NCI-H446 (cell line): ENCODE measurements around the gene ACAP2.
"Not testable (repeated sequence)": the region's sequence is repeated elsewhere in the genome, so short reads cannot be mapped to it uniquely, and the experiment has no call there.

Experiments
- DNase-seq, 2 experiments: peaks; one replicate each; lab custom pipeline; 2025; lab: John Stamatoyannopoulos, UW

The ACAP2 gene

DNA sequence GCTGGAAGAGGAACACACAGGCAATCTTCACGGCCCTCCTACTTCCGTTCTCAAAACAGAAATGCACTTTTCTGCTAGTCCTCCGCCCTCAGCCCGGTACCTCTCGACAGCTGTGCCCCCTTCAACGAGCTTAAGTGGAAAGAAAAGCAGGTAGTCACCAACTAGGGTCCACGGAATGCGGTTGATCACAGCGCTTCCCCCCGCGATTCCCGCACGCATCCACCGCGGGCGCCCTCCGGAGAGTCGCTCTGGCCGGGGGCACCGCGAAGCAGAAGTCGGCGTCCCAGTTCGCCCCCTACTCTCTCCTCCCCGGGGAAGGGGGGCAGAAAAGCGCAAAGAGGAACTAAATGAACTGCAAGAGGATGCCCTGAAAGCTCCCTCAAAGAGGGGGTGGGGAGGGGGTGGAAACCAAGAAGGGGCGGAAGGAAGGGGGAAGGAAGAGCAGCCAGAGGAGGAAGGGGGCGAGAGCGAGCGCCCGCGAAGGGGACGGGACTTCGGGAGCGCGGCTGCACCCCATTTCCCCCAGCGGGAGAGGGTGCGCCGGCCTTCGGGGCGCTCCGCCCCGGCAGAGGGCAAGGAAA, 738 bp downstream of the ACAP2 start:
- peak in 1 of 2 experiments; percentile 39 for DNase-seq

DNA sequence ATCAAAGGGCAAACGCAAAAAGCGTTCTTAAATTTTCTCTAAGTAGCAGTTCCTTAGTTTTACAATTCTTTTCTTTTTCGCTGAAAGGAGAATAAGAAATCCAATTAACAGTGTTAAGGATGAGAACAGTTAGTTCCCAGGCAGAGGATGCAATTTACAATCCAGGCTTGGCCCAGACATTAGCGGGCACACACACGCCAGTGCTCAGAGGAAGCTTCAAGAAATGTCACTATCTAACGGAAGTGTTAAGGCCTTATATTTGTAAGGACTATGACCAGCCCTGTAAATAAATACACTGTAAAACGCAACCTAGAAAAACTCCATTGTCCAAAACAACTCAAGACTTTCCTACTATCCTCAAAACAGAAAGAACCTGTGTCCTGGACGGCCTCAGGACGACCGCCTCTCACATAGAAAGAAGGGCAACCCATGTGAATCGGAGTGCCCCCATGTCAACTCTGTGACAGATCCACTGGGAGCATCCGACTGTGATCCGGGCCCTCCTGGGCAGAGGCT, 1.3 kb downstream of the ACAP2 start:
- no peak for DNase-seq

DNA sequence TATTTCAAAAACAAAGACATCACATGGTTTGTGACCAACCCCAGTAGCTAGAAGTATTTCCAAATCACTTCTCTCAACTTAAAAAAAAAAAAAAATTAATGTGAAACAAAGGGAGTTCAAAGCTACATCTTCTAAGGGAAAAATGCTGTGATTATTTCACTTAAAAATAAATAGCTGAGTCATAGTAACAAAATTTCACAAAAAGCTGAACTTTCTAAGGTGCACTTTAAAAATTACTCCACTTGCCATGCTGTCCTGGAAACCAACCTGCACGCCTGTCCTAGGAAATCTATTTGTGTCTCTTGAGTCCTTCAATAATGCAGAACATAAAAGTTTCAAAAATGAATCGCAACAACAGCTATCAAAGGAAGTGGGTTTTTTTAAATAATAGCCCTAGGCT, 1.8 kb downstream of the ACAP2 start:
- no peak for DNase-seq

DNA sequence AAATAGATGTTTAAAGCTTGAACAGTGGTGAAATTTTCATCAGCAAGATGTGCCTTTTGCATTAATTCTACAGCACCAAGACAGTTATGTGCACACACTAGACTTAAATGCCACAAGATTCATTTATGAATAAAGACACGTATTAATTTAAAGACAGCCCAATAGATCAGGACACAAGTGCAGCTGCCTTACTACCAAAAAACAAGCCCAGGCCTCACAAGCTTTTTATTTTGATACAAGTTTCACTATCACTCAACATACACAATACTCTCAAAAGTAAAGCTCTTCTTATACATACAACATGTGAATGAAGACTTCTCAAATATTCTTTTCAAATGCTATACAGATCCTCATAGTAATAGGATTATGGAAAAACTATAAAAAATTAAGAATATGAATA, 2.4 kb downstream of the ACAP2 start:
- no peak for DNase-seq

DNA sequence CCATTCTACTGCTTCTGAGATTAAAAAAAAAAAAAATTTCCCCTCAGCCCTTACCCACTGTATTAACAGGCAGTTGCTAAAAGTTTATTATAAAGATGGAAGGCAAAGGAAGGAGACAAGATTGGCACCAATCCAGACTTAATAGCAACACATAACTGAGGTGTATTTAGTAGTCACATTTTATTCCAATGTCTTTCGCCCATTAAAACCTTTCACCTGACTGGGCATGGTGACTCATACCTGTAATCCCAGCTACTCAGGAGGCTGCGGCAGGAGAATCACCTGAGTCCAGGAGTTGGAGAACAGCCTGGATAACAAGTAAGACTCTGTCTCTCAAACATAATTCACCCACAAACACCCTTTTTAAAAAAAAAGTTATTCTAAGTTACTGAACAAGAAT, 4.4 kb downstream of the ACAP2 start:
- no peak for DNase-seq

DNA sequence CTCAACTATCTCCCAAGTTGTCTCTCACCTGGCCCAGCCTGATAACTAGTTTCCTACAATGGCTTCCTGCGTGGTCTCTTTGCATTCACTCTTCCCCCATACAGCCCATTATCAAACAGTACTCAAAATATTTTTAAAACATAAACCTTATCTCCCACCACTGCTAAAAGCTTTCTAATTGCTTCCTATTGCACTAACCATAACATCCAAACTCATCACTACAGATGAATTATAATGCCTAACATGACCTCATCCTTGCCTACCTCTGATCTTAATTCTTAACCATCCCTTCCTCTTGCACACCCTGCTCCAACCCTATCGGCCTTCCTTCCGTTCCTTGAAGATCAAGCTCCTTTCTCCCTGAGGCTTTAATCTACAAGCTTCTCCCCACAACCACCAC, 17.0 kb downstream of the ACAP2 start:
- DNase-seq: no peak

DNA sequence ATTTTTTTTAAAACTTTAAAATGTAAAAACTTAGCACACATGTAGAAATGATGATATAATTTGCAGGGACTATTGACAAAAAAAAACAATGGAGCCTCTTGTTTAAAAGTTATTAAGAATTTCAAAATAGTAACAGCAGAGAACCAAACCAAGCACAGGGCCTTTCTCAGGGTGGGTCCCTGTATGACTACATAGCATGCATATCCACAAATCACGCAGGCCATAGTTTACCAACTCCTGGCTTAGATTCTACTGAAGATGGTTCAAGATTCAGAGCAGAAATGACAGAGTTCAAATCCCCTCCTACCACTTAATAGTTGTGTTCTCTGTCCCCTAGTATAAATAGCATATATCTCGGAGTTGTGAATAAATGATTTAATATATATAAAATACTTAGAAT, 19.0 kb downstream of the ACAP2 start:
- no peak for DNase-seq

DNA sequence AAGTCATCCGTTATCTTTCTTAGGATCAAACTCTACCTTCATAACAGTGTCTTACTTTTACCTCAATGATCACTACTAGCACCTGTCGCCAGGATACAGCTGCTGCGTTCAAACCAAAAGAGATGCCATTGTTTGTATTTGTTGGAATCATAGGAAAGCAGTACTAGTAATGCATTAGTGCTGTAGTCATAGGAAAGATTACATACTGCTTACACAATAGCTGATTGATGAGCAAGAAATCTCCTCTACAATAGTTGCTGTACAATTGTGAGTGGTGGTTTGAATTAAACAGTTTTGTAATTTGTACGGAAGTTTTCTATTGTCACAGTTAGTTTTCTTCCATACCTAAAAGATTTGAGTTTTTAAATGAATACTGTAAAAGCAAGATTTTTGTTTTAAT, 21.4 kb downstream of the ACAP2 start:
- DNase-seq: no peak

DNA sequence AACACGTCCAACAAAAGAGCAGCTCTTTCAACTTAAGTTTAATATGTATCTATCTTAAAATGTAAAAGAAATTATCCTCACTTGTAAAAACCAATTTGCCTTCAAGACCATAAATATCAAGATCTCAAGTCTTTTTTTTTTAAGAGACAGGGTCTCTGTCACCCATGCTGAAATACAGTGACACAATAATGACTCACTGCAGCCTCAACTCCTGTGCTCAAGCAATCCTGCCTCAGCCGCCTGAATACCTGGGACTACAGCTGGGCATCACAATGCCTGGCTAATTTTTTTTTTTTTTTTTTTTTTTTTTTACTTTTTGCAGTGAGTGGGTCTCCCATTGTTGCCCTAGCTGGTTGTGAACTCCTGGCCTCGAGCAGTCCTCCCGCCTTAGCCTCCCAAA, 26.0 kb downstream of the ACAP2 start:
- DNase-seq: no peak

DNA sequence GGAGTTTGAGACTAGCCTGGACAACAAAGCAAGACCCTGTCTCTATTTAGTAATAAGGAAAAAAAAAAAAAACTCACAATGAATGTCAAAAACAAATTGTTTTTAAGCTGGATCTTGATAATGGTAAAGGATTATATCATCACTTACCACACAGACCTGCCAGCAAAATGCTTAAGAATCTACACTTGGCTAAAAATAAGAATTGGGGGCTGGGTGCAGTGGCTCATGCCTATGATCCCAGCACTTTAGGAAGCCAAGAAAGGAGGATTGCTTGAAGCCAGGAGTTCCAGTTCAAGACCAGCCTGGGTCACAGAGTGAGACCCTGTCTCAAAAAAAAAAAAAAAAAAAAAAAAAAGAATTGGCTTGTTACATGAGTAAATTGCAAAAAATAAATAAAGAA, 31.0 kb downstream of the ACAP2 start:
- no peak for DNase-seq

DNA sequence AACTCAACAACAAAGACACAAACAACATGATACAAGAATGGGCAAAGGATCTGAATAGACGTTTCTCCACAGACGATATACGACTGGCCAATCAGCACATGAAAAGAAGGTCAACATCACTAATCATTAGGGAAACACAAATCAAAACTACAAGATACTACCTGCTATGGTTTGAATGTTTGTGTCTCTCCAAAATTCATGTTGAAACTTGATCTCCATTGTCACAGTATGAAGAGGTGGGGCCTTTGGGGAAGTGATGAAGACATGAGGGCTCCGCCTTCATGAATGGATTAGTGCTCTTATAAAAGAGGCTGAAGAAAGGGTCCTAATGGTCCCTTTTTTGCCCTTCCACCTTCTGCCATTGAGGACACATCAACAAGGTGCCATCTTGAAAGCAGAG, 32.3 kb downstream of the ACAP2 start:
- DNase-seq: no peak

DNA sequence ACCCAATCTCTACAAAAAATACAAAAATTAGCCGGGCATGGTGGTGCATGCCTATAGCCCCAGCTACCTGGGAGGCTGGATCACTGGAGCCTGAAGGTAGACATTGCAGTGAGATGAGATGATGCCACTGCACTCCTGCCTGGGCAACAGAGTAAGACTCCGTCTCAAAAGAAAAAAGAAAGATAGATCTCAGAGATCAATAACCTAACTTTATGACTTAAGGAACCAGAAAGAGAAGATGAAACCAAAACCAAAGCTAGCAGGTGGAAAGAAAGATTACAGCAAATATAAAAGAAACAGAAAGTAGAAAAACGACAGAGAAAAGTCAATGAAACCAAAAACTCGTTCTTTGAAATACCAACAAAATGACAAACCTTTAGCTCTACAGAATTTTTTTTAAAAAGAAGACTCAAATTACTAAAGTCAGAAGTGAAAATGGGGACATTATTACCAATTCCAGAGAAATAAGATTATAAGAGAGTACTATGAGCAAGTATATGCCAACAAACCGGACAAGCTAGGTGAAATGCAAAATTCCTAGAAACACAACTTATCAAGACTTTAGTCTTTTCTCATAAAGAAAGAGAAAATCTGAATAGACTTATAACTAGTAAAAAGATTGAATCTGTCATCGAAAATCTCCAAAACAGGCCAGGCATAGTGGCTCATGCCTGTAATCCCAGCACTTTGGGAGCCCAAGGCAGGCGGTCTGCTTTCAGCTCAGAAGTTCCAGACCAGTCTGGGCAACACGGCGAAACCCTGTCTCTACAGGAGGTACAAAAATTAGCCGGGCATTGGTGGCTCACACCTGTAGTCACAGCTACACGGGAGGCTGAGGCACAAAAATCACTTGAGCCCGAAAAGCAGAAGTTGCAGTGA, 35.0 kb downstream of the ACAP2 start:
- no peak for DNase-seq

DNA sequence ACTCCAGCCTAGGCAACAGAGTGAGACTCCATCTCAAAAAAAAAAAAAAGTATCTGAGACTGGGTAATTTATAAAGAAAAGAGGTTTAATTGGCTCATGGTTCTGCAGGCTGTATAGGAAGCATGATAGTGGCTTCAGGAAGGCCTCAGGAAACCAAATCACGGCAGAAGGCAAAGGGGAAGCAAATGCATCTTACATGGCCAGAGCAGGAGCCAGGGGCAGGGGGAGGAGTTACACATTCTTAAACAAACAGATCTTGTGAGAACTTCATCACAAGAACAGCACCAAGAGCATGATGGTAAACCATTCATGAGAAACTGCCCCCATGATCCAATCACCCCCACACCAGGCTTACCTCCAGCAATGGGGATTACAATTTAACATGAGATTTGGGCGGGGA, 37.2 kb downstream of the ACAP2 start:
- DNase-seq: no peak

DNA sequence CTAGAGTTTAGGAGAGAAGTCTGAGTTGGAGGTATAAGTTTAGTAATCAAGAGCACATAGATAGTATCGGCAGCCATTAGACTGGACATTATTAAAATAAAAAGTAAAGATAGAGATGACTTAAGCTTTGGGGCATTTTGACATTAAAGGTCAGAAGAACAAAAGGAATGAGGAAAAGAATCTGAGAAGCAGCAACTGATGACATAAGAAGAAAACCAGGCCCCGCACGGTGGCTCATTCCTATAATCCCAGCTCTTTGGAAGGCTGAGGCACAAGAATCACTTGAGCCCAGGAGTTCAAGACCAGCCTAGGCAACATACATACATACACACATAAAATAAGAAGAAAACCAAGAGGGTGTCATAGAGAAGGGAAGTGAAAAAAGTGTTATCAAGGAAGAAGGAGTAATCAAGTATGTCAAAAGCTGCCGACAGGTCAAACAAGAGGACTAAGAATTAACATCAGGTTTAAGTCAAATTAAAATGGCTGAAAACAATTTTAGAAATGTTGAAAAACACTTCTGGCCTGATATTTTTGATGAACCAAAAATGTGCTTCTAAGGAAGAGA, 38.9 kb downstream of the ACAP2 start:
- no peak for DNase-seq

DNA sequence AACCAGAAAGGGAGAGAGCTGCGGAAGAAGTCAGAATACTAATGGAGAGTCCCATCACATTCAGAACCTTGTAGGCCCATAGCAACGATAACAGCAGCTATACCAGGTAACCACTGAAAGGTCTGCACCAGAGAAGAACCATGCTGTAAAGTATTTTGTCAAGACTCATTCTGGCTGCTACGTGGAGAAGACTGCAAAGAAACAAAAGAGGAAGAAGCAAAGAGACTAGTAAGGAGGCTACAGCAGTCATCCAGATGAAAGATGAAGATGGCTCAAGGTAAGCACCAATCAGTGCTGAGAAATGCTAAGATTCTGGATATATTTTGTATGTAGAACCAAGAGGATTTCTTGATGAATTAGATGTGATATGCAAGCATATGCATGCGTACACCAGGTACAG, 39.6 kb downstream of the ACAP2 start:
- DNase-seq: no peak

DNA sequence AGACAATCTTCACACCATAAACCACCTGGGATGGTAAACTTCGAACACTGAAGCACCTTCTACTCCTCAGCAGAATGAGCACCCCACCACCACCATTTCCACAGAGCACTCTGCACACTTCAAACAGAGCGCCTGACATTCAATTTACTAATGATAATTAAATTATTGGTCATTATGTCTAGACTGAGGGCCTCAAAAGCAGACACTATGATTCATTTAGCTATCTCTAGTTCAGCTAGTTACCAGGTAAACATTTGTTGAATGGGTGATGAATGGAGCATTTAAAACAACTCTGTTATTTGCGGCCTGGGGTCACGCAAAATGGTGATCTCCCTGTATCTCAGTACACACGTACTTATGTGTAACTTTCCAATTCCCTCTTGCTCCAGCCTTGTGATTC, 40.9 kb downstream of the ACAP2 start:
- DNase-seq: no peak

DNA sequence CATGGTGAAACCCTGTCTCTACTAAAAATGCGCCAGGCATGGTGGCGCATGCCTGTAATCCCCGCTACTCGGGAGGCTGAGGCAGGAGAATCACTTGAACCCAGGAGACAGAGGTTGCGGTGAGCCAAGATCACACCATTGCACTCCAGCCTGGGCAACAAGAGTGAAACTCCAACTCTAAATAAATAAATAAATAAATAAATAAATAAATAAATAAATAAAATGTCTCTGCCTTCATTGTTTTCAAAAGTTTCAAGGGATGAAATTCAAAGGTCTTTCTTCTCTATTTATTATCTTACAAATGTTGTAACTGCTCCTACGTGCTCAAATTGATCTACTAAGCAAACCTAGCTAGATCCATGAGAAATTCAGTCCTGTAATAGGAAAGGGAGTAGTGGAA, 44.4 kb downstream of the ACAP2 start:
- DNase-seq: not testable (repeated sequence)

DNA sequence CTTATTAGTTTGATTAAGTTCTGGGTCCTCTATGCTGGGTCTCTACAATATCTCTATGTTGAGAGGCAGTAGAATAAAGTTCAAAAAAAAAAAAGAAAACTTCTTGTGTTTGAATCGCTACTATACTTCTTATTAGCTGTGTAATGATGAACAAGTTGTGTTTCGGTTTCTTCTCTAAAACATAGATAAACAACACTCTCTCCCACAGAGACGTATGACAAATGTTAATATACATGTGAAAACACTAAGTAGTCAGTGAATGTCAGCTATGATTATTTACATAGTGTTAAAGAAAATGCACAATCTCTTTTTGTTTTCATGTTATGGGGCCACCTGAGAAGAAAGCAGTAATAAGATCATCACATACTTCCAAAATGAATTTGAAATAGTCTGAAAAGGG, 45.3 kb downstream of the ACAP2 start:
- DNase-seq: no peak

DNA sequence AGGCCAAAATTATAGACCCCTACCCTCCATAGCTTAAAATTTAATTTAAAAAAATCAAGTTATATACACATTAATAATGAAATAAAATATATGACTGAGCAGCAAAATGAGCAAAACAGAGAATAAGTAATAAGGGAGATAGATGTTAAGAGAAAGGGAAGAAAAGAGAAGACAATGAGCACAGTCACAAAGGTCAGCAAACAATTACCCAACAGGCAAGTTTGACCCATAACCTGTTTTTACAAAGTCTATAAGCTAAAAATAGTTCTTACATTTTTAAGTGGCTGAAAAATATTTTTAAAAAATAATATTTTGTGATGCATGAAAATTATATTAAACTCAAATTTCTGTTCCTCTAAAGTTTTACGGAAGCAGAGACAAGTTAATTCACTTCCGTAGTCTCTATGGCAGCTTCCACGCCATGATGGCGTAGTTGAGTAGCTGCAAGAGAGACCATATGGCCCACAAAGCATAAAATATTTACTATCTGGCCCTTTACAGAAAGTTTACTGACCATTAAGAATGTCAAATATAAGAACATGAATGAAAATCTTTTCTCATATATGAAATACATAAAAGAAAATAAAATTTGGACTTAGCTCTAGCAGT, 47.5 kb downstream of the ACAP2 start:
- no peak for DNase-seq

DNA sequence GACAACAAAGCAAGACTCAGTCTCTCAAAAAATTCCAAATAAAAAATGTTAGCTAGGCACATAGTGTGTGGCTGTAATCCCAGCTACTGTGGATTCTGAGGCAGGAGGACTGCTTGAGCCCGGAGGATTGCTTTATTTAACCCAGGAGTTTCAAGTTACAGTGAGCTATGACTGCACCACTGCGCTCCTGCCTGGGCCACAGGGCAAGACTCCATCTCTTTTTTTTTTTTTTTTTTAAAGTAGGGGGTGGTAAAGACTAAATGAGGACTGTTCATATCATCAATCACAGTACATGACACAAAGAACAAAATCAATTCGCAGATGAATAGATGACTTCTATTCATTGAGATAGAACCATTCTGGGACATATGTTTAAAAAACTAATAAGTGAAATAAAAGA, 48.1 kb downstream of the ACAP2 start:
- DNase-seq: no peak

DNA sequence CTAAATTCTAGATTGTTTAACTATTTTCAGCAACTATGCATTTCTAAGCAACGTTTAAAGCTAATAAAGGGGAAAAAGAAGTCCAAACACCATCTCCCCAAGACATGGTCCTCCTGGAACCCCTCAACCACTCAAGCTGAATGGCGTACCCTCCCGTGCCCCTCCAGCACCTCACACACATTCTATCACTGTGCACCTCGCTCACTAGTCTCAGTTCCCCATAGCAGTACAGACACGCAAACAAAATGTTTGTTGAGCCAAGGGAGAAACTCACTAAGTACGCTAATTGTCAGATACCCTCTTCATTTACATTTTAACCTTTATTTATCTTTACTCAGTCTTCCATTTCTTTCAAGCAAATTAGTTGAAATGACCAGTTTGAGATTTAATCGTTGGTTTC, 48.8 kb downstream of the ACAP2 start:
- no peak for DNase-seq

DNA sequence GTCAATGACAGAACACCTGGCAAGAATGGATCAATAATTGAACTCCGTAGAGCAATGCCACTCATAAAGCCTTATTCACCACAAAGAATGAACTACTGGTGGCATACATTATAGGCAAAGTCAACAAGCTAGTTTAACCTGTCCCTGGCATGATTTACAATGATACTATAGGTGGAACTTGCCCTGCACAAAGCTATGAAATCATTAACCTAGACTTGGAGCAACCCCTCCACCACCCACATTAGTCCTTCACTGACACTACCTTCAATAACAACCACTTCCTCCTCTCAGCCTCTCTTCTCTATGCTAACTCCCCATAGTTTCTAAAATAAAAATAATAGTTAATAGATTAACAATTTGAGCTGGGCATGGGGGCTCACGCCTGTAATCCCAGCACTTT, 54.4 kb downstream of the ACAP2 start:
- DNase-seq: no peak

DNA sequence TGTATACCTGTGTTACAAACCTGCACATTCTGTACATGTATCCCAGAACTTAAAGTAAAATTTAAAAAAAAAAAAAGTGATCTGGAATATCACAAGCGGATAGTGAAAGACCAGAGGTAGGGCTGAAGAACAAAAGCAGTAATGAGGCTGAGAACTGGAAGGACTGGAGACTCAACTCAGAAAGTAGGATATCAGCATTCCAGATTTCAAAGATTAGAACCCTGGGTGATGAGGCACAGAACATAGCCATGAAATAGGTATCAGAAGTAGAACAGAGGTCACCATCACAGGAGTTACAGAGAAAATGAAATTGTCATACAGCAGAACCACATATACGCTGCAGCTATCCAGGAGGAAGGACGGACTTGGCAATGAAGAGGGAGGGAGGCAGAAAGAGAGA, 56.1 kb downstream of the ACAP2 start:
- DNase-seq: no peak
